ENCODE data around the gene PARP14. TPM values are rescaled to one million over a fixed set of nuclear protein-coding genes. Genes with fewer than 3 reads are reported as not detected.

Gene PARP14
- polyA plus RNA-seq, 1 donor from 2014 or later = not detected

DNA sequence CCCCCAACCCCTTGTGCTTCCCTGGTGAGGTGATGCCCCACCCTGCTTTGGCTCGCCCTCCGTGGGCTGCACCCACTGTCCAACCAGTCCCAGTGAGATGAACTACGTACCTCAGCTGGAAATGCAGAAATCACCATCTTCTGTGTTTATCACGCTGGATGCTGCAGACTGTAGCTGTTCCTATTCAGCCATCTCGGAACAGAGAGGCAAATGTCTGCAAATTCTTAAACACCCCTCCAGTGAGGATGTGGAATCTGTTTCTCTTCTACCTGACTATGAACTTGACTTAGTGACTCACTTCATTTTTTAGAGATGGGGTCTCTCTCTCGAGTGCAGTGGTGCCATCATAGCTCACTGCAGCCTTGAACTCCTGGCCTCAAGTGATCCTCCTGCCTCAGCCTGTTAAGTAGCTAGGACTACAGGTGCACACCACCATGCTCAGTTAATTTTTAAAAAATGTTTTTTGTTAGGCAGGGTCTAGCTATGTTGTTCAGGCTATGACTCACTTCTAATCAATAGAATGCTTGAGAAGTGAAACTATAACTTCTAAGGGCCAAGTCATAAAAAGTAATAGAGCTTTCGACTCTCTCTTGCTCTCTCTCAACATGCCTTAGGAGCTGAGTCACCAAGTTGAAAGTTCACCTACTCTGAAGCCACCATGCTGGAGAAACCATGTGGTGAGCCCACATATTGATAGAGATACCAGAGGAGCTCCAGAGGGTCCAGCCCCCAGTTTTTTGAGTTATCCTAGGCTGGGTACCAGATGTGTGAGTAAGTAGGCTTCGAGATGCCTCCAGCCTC is 11.5 kb upstream of the PARP14 start:
- Histone ChIP-seq H3K9ac (ENCODE audit: low read length) (no peak overlapping the region), H3K36me3 (ENCODE audit: insufficient read depth, low read length) (no peaks in the 10 kb centered on the region), H2AFZ (ENCODE audit: low read depth, low read length) (no peak overlapping the region), H3K79me2 (replicated peaks; ENCODE audit: insufficient read depth, low read length) (no peaks in the 10 kb centered on the region), H3F3A (ENCODE audit: insufficient read depth, low read length, poor library complexity, severe bottlenecking) (no peaks in the 10 kb centered on the region), H3K27ac (ENCODE audit: low read length) (no peak overlapping the region), H3K27me3 (ENCODE audit: insufficient read depth, low read depth, low read length) (no peaks in the 10 kb centered on the region), H4K20me1 (ENCODE audit: insufficient read depth) (no peaks in the 10 kb centered on the region), H3K4me3 (ENCODE audit: low read length) (no peak overlapping the region), H3K4me2 (ENCODE audit: low read length) (no peak overlapping the region), H3K9me3 (ENCODE audit: low read length) (no peaks in the 10 kb centered on the region), H3K9me2 (ENCODE audit: insufficient read depth, low read length) (no peaks in the 10 kb centered on the region)
- TF ChIP-seq RAD21 (conservative IDR thresholded peaks at IDR 0.05) (no peak), TAF1 (IDR thresholded peaks at IDR 0.05; ENCODE audit: low read depth) (no peak)
- TF ChIP-seq, protein P1, sequence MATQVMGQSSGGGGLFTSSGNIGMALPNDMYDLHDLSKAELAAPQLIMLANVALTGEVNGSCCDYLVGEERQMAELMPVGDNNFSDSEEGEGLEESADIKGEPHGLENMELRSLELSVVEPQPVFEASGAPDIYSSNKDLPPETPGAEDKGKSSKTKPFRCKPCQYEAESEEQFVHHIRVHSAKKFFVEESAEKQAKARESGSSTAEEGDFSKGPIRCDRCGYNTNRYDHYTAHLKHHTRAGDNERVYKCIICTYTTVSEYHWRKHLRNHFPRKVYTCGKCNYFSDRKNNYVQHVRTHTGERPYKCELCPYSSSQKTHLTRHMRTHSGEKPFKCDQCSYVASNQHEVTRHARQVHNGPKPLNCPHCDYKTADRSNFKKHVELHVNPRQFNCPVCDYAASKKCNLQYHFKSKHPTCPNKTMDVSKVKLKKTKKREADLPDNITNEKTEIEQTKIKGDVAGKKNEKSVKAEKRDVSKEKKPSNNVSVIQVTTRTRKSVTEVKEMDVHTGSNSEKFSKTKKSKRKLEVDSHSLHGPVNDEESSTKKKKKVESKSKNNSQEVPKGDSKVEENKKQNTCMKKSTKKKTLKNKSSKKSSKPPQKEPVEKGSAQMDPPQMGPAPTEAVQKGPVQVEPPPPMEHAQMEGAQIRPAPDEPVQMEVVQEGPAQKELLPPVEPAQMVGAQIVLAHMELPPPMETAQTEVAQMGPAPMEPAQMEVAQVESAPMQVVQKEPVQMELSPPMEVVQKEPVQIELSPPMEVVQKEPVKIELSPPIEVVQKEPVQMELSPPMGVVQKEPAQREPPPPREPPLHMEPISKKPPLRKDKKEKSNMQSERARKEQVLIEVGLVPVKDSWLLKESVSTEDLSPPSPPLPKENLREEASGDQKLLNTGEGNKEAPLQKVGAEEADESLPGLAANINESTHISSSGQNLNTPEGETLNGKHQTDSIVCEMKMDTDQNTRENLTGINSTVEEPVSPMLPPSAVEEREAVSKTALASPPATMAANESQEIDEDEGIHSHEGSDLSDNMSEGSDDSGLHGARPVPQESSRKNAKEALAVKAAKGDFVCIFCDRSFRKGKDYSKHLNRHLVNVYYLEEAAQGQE (IDR thresholded peaks at IDR 0.05; ENCODE audit: borderline replicate concordance) = no peak
- TF ChIP-seq, protein P2, sequence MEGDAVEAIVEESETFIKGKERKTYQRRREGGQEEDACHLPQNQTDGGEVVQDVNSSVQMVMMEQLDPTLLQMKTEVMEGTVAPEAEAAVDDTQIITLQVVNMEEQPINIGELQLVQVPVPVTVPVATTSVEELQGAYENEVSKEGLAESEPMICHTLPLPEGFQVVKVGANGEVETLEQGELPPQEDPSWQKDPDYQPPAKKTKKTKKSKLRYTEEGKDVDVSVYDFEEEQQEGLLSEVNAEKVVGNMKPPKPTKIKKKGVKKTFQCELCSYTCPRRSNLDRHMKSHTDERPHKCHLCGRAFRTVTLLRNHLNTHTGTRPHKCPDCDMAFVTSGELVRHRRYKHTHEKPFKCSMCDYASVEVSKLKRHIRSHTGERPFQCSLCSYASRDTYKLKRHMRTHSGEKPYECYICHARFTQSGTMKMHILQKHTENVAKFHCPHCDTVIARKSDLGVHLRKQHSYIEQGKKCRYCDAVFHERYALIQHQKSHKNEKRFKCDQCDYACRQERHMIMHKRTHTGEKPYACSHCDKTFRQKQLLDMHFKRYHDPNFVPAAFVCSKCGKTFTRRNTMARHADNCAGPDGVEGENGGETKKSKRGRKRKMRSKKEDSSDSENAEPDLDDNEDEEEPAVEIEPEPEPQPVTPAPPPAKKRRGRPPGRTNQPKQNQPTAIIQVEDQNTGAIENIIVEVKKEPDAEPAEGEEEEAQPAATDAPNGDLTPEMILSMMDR (IDR thresholded peaks at IDR 0.05; ENCODE audit: poor library complexity, severe bottlenecking) = no peak

DNA sequence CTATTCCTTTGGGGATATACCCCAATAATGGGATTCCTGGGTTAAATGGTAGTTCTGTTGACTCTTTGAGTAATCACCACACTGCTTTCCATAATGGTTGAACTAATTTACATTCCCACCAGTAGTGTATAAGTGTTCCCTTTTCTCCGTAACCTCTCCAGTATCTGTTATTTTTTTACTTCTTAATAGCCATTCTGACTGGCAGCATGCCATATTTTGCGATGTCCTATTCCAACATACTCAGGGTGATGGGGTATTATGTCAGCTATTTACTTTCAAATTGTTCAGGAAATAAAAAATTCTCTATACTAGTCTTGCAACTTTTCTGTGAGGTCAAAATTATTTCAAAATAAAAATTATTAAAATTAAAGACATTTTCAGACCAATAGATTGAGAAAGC is 9.1 kb upstream of the PARP14 start:
- no peaks in the 10 kb centered on the region for H3K9me2 ChIP-seq (ENCODE audit: insufficient read depth, low read length)
- no peak overlapping the region for H3K27ac ChIP-seq (ENCODE audit: low read length)
- H3K4me2 ChIP-seq (ENCODE audit: low read length) = no peak overlapping the region
- no peak overlapping the region for H3K9ac ChIP-seq (ENCODE audit: low read length)
- TF ChIP-seq MXI1 (conservative IDR thresholded peaks at IDR 0.05; ENCODE audit: poor library complexity, severe bottlenecking) (no peak), RAD21 (conservative IDR thresholded peaks at IDR 0.05) (no peak), SMC3 (conservative IDR thresholded peaks at IDR 0.05; ENCODE audit: poor library complexity) (no peak), TAF1 (IDR thresholded peaks at IDR 0.05; ENCODE audit: low read depth) (no peak), EP300 (conservative IDR thresholded peaks at IDR 0.05; ENCODE audit: poor library complexity, severe bottlenecking) (no peak), EZH2 (IDR thresholded peaks at IDR 0.05; ENCODE audit: borderline replicate concordance, insufficient read depth, low read length, poor library complexity, severe bottlenecking) (no peak), POLR2AphosphoS5 (IDR thresholded peaks at IDR 0.05) (no peak)
- TF ChIP-seq, protein P1 (IDR thresholded peaks at IDR 0.05; ENCODE audit: borderline replicate concordance) = no peak
- TF ChIP-seq, protein P2 (IDR thresholded peaks at IDR 0.05; ENCODE audit: poor library complexity, severe bottlenecking) = no peak
- H3K79me2 ChIP-seq (replicated peaks; ENCODE audit: insufficient read depth, low read length) = no peaks in the 10 kb centered on the region
- no peak overlapping the region for H2AFZ ChIP-seq (ENCODE audit: low read depth, low read length)
- H3K4me3 ChIP-seq (ENCODE audit: low read length) = no peak overlapping the region
- H4K20me1 ChIP-seq (ENCODE audit: insufficient read depth) = no peaks in the 10 kb centered on the region
- H3K27me3 ChIP-seq (ENCODE audit: insufficient read depth, low read depth, low read length) = no peaks in the 10 kb centered on the region
- no peaks in the 10 kb centered on the region for H3K36me3 ChIP-seq (ENCODE audit: insufficient read depth, low read length)
- peaks cover 4% of the 10 kb centered on the region for H3K9me3 ChIP-seq (ENCODE audit: low read length)
- H3F3A ChIP-seq (ENCODE audit: insufficient read depth, low read length, poor library complexity, severe bottlenecking) = no peaks in the 10 kb centered on the region

Measured in neural cell (in vitro differentiated cells).